DOHH2 (cell line): ENCODE results near the gene DND1.
"Not testable (repeated sequence)": the region's sequence is repeated elsewhere in the genome, so short reads cannot be mapped to it uniquely, and the experiment has no call there.

Source experiments
- EZH2phosphoT487 ChIP-seq: fragments of 200-600 bp; sonication (generic); IDR thresholded peaks from 2 replicates; pipeline ENCODE4 v1.6.1; 2017; ENCODE audit warnings: borderline replicate concordance, mild to moderate bottlenecking, antibody characterized with exemption, low read length, moderate library complexity, mixed read lengths
- TF ChIP-seq, protein P1 (sequence below): fragments of 200-600 bp; sonication (generic); IDR thresholded peaks from one replicate; pipeline ENCODE4 v1.5.1; 2014; ENCODE audit warnings: antibody characterized with exemption, mild to moderate bottlenecking, low read depth, low read length; ENCODE audit not compliant: poor library complexity, severe bottlenecking

DNA sequence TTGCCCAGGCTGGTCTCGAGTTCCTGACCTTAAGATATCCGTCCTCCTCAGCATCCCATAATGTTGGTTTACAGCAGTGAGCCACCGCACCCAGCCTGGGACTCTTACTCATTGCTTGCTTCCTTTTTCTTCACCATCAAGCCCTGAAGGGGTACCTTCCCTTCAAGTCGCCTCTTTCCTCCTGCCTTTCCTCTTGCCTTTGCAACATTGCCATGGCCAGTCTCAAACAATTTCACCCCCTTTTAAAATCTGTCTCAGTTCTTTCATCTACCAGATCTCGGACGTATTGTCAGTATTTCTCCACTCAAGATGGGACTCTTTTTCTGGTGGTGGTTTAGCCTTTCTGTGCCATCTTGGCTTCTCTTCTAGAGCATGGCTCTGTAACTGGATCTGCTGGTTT is 47.4 kb upstream of the DND1 start:
- not testable (repeated sequence) for TF ChIP-seq EZH2phosphoT487
- TF ChIP-seq, protein P1, sequence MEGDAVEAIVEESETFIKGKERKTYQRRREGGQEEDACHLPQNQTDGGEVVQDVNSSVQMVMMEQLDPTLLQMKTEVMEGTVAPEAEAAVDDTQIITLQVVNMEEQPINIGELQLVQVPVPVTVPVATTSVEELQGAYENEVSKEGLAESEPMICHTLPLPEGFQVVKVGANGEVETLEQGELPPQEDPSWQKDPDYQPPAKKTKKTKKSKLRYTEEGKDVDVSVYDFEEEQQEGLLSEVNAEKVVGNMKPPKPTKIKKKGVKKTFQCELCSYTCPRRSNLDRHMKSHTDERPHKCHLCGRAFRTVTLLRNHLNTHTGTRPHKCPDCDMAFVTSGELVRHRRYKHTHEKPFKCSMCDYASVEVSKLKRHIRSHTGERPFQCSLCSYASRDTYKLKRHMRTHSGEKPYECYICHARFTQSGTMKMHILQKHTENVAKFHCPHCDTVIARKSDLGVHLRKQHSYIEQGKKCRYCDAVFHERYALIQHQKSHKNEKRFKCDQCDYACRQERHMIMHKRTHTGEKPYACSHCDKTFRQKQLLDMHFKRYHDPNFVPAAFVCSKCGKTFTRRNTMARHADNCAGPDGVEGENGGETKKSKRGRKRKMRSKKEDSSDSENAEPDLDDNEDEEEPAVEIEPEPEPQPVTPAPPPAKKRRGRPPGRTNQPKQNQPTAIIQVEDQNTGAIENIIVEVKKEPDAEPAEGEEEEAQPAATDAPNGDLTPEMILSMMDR, result not testable (repeated sequence)
